GM21381 (cell line): ENCODE measurements around the gene HTRA3.

ENCODE experiments used
- ATAC-seq: cut with Tn5 transposase; IDR thresholded peaks from one replicate; pipeline ENCODE4 v1.9.1; 2021; ENCODE audit warnings: mild to moderate bottlenecking, moderate library complexity; ENCODE audit not compliant: unreplicated experiment

Gene HTRA3

DNA sequence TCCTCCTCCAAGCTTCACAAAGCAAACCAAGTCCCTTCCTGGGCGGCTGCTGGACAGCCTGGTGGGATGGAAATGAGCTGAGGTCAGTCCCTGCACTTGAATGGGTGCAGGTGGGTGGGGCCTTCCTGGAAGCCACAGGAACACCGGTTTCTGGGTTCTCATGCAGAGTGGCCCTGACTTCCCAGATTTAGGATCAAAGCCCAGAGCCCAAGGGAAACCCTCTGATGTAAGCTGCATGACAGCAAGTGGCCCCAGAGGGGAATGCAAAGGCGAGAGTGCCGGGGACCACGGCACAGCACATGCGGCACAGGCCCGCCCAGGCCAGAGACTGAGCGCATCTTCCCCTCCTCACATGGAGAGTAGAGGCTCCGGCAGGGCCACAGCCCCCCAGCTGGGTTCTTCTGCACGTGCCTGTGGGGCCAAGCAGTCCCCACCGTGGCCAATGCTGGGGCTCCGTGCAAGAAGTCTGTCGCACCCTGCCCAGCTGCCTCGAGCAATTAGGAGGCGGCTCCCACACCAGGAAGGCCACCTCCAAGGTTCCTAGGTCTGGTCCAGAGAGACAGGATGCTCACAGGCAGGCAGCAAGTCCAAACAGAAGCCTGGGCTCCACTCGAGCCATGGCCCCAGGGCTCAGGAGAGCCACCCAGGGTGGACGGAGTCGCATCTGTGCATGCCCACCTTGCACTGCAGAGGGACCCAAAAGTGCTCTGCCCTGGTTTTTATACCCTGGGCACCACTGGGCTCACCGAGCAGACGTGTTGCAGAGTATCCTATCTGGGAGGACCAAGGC, 83.0 kb downstream of the HTRA3 start:
- no peak for ATAC-seq

DNA sequence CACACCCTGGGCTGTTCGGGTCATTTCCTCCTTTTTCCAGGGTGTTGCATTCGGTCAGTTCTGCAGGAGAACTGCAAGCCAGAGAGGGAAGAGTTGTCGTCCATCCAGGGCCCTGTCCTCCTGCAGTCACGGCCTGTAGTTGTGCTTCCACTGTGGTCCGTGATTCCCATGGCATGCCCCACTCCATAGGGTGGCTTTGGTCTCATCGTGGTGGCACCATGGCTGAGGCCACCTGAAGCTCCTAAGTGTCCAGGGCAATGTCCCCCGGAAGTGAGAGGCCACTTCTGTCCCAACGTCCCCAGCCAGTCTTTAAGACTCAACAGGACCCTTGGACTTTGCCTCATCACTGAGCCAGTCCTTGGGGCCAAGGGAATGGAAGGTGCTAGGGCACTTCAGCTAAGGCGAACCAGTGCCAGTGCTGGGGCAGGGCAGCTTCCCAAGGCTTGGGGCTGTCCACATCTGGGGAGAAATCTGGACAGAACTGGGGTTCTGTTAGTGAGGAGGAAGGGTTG, 83.7 kb downstream of the HTRA3 start:
- no peak for ATAC-seq

DNA sequence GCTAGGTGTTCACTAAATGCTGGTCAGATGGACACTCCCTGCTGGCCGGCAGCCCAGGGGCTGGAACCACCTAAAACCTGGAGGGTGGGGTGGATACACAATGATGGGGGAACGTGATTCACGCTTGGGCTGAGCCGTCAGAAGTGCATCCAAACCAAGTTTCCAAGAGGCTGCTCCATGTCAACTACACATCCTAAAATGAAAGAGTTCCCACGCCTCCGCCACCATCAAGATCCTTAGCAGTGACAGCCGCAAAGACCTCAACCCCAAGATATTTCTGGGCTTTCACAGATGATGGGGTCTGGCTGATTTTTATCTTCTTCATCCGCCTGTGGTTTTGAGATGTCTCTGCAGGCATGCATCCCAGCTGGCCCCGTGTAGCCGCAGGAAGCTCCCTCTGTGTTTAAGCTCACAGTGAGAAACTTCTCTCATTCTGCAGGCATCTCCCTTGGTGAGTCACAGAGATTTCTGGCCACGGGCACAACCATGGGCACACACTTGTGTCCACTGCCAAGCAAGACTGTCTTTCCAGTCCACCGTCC, 84.4 kb downstream of the HTRA3 start:
- no peak for ATAC-seq

DNA sequence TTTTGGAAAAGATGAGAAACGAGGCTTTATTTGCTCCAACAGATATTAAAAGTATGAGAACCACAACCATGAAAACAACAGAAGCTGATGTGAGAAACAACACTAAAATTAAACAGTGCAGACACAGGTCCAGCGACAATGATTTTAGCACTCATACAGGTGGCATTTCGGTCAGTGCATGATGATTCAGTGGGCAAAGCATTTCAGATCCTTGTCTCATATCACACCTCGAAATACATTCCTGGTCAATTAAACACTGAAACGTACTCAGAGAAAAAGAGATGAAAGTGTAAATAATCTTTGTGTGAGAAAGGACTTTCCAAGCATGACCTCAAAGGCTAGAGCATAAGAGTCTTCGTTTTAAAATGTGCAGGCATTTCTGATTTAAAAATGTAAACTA, 85.8 kb downstream of the HTRA3 start:
- no peak for ATAC-seq

DNA sequence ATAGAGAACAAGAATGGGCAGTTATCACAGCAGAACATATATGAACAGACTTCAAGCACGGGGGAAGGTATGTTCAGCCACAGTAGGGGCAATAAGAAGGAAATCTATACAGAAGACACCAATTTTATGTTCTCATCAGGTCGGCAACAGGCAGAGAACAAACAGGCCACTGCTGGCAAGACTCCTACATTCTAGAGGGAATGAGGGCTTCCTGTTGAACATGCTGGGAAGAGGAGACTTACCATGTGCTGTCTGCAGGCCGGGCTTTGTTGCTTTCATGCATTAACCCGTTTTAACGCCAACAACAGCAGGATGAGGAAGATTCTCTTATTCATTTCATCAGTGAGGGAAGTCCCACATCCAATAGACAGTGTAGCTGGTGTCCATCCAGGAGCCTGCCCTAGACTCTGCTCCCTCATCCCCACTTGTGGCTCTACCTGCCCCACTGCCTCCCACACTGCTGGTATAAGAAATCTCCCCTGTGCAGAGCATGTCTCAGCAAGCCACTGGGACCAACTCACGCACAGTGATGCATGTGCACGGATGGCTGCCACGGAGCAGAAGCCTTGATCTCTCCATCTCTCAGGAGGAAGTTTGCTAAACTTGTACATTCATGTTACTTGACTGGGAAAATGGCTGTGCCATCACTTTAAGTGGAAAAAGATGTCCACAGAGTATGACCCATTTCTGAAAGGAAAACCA, 86.5 kb downstream of the HTRA3 start:
- no peak for ATAC-seq
